Prostate gland (tissue), 2 donors: ENCODE measurements around the gene SOX5.

Experiments
- POLR2AphosphoS5 ChIP-seq: sonication (generic); formaldehyde crosslinking; IDR thresholded peaks from one replicate; pipeline ENCODE4 v1.6.1; 2017; ENCODE audit warnings: antibody characterized with exemption
- TF ChIP-seq, protein P1 (sequence below), 4 experiments: fragments of 200-600 bp in 2 of 4; fragments of 450-650 bp in 2 of 4; sonication (generic) in 2 of 4; IDR thresholded peaks; 1 replicate in 3 of 4; 2 replicates in 1 of 4; pipeline ENCODE4 v1.5.1; 2016 to 2019; ENCODE audit warnings: antibody characterized with exemption in 4 of 4, mild to moderate bottlenecking in 2 of 4, moderate library complexity in 2 of 4

DNA sequence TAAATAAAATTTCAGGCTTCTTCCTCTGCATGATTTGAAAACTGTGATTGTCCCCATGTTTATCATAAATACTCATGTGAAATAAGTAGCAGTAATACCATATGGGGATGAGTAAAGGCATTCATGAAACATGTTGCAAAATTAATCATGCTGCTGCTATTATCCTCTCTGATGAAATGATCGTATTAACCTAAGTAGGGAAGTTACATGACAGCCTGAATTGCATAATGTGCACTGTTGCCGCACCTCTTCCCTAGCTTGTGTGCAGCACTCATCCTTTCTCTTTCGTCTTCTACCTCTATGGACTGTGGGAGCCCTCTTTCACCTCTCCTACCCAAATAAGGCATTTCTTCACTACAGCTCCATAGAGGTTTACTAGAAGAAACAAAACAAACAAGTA, 367.6 kb downstream of the SOX5 start:
- TF ChIP-seq, protein P1, sequence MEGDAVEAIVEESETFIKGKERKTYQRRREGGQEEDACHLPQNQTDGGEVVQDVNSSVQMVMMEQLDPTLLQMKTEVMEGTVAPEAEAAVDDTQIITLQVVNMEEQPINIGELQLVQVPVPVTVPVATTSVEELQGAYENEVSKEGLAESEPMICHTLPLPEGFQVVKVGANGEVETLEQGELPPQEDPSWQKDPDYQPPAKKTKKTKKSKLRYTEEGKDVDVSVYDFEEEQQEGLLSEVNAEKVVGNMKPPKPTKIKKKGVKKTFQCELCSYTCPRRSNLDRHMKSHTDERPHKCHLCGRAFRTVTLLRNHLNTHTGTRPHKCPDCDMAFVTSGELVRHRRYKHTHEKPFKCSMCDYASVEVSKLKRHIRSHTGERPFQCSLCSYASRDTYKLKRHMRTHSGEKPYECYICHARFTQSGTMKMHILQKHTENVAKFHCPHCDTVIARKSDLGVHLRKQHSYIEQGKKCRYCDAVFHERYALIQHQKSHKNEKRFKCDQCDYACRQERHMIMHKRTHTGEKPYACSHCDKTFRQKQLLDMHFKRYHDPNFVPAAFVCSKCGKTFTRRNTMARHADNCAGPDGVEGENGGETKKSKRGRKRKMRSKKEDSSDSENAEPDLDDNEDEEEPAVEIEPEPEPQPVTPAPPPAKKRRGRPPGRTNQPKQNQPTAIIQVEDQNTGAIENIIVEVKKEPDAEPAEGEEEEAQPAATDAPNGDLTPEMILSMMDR (IDR thresholded peaks at IDR 0.05): no peak
- TF ChIP-seq POLR2AphosphoS5: no peak
